Mesendoderm (in vitro differentiated cells): ENCODE results near the gene CIB2.

ENCODE experiments used
- DNase-seq: peaks from one replicate; pipeline ENCODE4 v3.0.0; 2013
- H2AK5ac ChIP-seq: 2 replicates; pipeline ENCODE4 v1.6.1; 2013; ENCODE audit warnings: low read length, inconsistent platforms
- H2BK120ac ChIP-seq: 2 replicates; pipeline ENCODE4 v1.6.1; 2013; ENCODE audit warnings: low read depth, mild to moderate bottlenecking, low read length, moderate library complexity, mixed read lengths
- H2BK15ac ChIP-seq: replicated peaks from 2 replicates; pipeline ENCODE4 v1.6.1; 2013; ENCODE audit warnings: low read depth, mild to moderate bottlenecking, moderate library complexity
- H2BK5ac ChIP-seq: 2 replicates; pipeline ENCODE4 v1.6.1; 2013; ENCODE audit warnings: low read length, inconsistent platforms
- H3K18ac ChIP-seq: 2 replicates; pipeline ENCODE4 v1.6.1; 2013; ENCODE audit warnings: mild to moderate bottlenecking, low read length, mixed read lengths
- H3K23ac ChIP-seq: one replicate; pipeline ENCODE4 v1.6.1; 2013; ENCODE audit warnings: low read length
- H3K27ac ChIP-seq: 2 replicates; pipeline ENCODE4 v1.5.1; 2013; ENCODE audit warnings: low read depth, mild to moderate bottlenecking, inconsistent platforms, low read length, moderate library complexity
- H3K27me3 ChIP-seq: 2 replicates; pipeline ENCODE4 v1.6.1; 2013; ENCODE audit warnings: low read length, control low read depth, mild to moderate bottlenecking, inconsistent platforms; ENCODE audit not compliant: insufficient read depth, poor library complexity
- H3K36me3 ChIP-seq: 2 replicates; pipeline ENCODE4 v1.6.1; 2013; ENCODE audit warnings: low read length, inconsistent platforms; ENCODE audit not compliant: control insufficient read depth, insufficient read depth
- H3K4ac ChIP-seq: one replicate; pipeline ENCODE4 v1.6.1; 2013; ENCODE audit warnings: low read depth, mild to moderate bottlenecking, low read length, moderate library complexity
- H3K4me1 ChIP-seq: 2 replicates; pipeline ENCODE4 v1.6.1; 2013; ENCODE audit warnings: low read depth, low read length, inconsistent platforms; ENCODE audit not compliant: control insufficient read depth
- H3K4me2 ChIP-seq: 2 replicates; pipeline ENCODE4 v1.6.1; 2013; ENCODE audit warnings: low read length
- H3K4me3 ChIP-seq: 2 replicates; pipeline ENCODE4 v1.5.1; 2013; ENCODE audit warnings: mild to moderate bottlenecking, low read length
- H3K56ac ChIP-seq: one replicate; pipeline ENCODE4 v1.6.1; 2013; ENCODE audit warnings: low read length
- H3K79me1 ChIP-seq: 2 replicates; pipeline ENCODE4 v1.6.1; 2013; ENCODE audit warnings: low read length, inconsistent platforms
- H3K79me2 ChIP-seq: 2 replicates; pipeline ENCODE4 v1.6.1; 2013; ENCODE audit warnings: mild to moderate bottlenecking, low read length; ENCODE audit not compliant: control insufficient read depth, insufficient read depth
- H3K9ac ChIP-seq: 2 replicates; pipeline ENCODE4 v1.6.1; 2013; ENCODE audit warnings: low read length, inconsistent platforms
- H4K5ac ChIP-seq: one replicate; pipeline ENCODE4 v1.6.1; 2013; ENCODE audit warnings: low read length
- H4K8ac ChIP-seq: one replicate; pipeline ENCODE4 v1.6.1; 2013; ENCODE audit warnings: low read depth, mild to moderate bottlenecking, control low read depth, low read length, moderate library complexity
- WGBS: extraction: QIAGEN DNeasy Blood & Tissue Kit; methylation state at CpG from one replicate; pipeline ENCODE4 v1.1.7; 2013; ENCODE audit warnings: low lambda C conversion rate, missing lambda C conversion rate; ENCODE audit not compliant: insufficient coverage; ENCODE audit errors: extremely low coverage; 5-methylcytosine and 5-hydroxymethylcytosine counted together

CIB2 gene

GRCh38 chr15:78175330-78175729 is 44.1 kb upstream of the CIB2 start:
- Histone ChIP-seq H3K9ac (no peak overlapping the region), H2BK5ac (no peak overlapping the region), H3K27me3 (no peaks in the 10 kb centered on the region), H2BK15ac (no peak overlapping the region), H3K4ac (no peak overlapping the region), H4K5ac (no peak overlapping the region), H3K56ac (no peak overlapping the region), H3K36me3 (peaks cover 2% of the 10 kb centered on the region), H2AK5ac (no peak overlapping the region), H2BK120ac (no peak overlapping the region), H3K79me2 (no peaks in the 10 kb centered on the region), H3K23ac (no peak overlapping the region), H4K8ac (no peak overlapping the region), H3K79me1 (no peaks in the 10 kb centered on the region), H3K4me2 (no peak overlapping the region), H3K4me3 (no peak overlapping the region), H3K18ac (no peak overlapping the region), H3K4me1 (no peaks in the 10 kb centered on the region), H3K27ac (no peak overlapping the region)
- DNase-seq, result no peak
- WGBS, result no CpG with 5 or more reads among the region's 2 CpGs

DNA sequence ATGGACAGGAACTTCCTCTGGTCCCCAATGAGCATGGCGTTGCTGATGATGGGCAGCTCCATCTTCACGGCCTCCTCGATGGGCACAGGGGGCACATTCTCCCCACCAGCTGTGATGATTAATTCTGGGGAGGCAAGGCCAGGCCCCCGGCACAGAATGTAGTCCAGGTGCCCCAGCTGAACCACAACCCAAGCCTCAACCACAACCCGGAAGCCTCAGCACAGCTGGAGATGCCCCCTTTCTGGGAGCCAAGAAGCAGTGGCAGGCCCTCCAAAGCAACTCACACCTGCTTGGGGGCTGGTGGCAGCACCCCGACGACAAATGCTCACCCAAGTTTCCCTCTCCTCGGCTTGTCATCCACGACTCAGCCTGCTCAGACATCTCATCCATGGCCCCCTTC is 43.2 kb upstream of the CIB2 start:
- Histone ChIP-seq H4K5ac (no peak overlapping the region), H3K9ac (no peak overlapping the region), H2BK120ac (no peak overlapping the region), H4K8ac (no peak overlapping the region), H3K27me3 (no peaks in the 10 kb centered on the region), H3K36me3 (peaks cover 2% of the 10 kb centered on the region), H2AK5ac (no peak overlapping the region), H3K27ac (no peak overlapping the region), H3K23ac (no peak overlapping the region), H3K79me2 (no peaks in the 10 kb centered on the region), H3K4ac (no peak overlapping the region), H2BK15ac (no peak overlapping the region), H3K4me1 (no peaks in the 10 kb centered on the region), H3K4me3 (no peak overlapping the region), H3K79me1 (no peaks in the 10 kb centered on the region), H2BK5ac (no peak overlapping the region), H3K56ac (no peak overlapping the region), H3K18ac (no peak overlapping the region), H3K4me2 (no peak overlapping the region)
- WGBS, result no CpG with 5 or more reads among the region's 9 CpGs
- no peak for DNase-seq

DNA sequence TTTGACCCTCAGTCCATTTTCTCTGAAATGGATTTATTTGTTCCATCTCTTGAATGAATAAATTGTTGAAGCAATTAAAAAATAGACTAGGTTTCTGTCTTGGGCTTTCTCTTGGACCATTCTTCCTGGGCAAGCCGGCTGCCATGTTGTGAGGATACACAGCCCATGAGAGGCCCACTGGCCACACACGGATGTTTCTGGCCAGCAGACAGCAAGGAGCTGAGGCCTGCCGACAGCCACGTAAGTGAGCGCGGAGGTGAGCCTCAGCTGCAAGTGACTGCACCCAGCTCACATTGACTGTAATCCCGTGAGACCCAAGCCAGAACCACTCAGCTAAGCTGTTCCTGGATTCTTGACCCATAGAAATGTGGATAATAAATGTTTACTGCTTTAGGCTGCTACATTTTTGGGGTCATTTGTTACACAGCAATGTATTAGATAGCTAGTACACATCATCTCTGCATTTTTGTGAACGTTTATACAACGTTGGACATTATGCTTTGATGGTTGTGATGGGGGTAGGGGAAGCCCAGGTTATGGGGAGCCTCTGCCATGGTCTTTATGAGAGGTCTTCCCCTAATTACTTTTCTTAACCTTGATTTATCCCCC is 40.7 kb upstream of the CIB2 start:
- H3K18ac ChIP-seq, result no peak overlapping the region
- no peak overlapping the region for H2AK5ac ChIP-seq
- H4K5ac ChIP-seq, result no peak overlapping the region
- H2BK15ac ChIP-seq, result no peak overlapping the region
- no peaks in the 10 kb centered on the region for H3K79me1 ChIP-seq
- no peak overlapping the region for H2BK5ac ChIP-seq
- H3K4me3 ChIP-seq, result no peak overlapping the region
- no peak overlapping the region for H3K56ac ChIP-seq
- H3K79me2 ChIP-seq, result no peaks in the 10 kb centered on the region
- H3K27me3 ChIP-seq, result no peaks in the 10 kb centered on the region
- peaks cover 2% of the 10 kb centered on the region for H3K36me3 ChIP-seq
- DNase-seq, result no peak
- no peak overlapping the region for H2BK120ac ChIP-seq
- no peak overlapping the region for H3K4ac ChIP-seq
- no peak overlapping the region for H3K23ac ChIP-seq
- H3K4me2 ChIP-seq, result no peak overlapping the region
- H4K8ac ChIP-seq, result no peak overlapping the region
- H3K9ac ChIP-seq, result no peak overlapping the region
- H3K4me1 ChIP-seq, result no peaks in the 10 kb centered on the region
- no CpG with 5 or more reads among the region's 9 CpGs for WGBS
- no peak overlapping the region for H3K27ac ChIP-seq

GRCh38 chr15:78170848-78171773 is 39.9 kb upstream of the CIB2 start:
- Histone ChIP-seq H3K27ac (no peak overlapping the region), H2BK15ac (no peak overlapping the region), H3K56ac (no peak overlapping the region), H3K4me2 (no peak overlapping the region), H3K23ac (no peak overlapping the region), H3K9ac (no peak overlapping the region), H3K79me2 (no peaks in the 10 kb centered on the region), H3K27me3 (no peaks in the 10 kb centered on the region), H4K5ac (no peak overlapping the region), H2AK5ac (no peak overlapping the region), H3K4me3 (no peak overlapping the region), H4K8ac (no peak overlapping the region), H3K79me1 (no peaks in the 10 kb centered on the region), H2BK5ac (no peak overlapping the region), H2BK120ac (no peak overlapping the region), H3K36me3 (peaks cover 2% of the 10 kb centered on the region), H3K4me1 (no peaks in the 10 kb centered on the region), H3K18ac (no peak overlapping the region), H3K4ac (no peak overlapping the region)
- no peak for DNase-seq
- WGBS, result no CpG with 5 or more reads among the region's 17 CpGs

GRCh38 chr15:78168608-78169007 is 37.4 kb upstream of the CIB2 start:
- Histone ChIP-seq H3K79me2 (no peaks in the 10 kb centered on the region), H2BK15ac (no peak overlapping the region), H3K27me3 (no peaks in the 10 kb centered on the region), H2BK5ac (no peak overlapping the region), H3K23ac (no peak overlapping the region), H2AK5ac (no peak overlapping the region), H3K79me1 (no peaks in the 10 kb centered on the region), H2BK120ac (no peak overlapping the region), H3K9ac (no peak overlapping the region), H3K4ac (no peak overlapping the region), H3K36me3 (peaks cover 2% of the 10 kb centered on the region), H3K27ac (no peak overlapping the region), H4K8ac (no peak overlapping the region), H3K4me1 (no peaks in the 10 kb centered on the region), H3K18ac (no peak overlapping the region), H3K4me2 (no peak overlapping the region), H3K56ac (no peak overlapping the region), H4K5ac (no peak overlapping the region), H3K4me3 (no peak overlapping the region)
- WGBS, result no CpG with 5 or more reads among the region's 5 CpGs
- no peak for DNase-seq
